Common myeloid progenitor, CD34-positive (primary cell): Measurements from ENCODE around the gene UMAD1.

Source experiments
- CTCF ChIA-PET: fragments of 350-600 bp; sonication (Branson Sonifier 250); formaldehyde crosslinking; loops from one replicate; lab custom pipeline; 2021; ENCODE audit warnings: antibody characterized with exemption; lab: Charles Lee
- POLR2A ChIA-PET: fragments of 350-600 bp; sonication (Branson Sonifier 250); formaldehyde crosslinking; loops from one replicate; lab custom pipeline; 2021; ENCODE audit warnings: antibody characterized with exemption; lab: Charles Lee
- DNase-seq, 3 donors: peaks; one replicate each; pipeline versions ENCODE4 v3.0.0 to v3.0.0-alpha.2; 2013
- H3K27ac ChIP-seq, 2 experiments: 1 replicate in 1 of 2; 2 replicates in 1 of 2; pipeline ENCODE4 v1.7.0; 2013; ENCODE audit warnings: inconsistent platforms in 2 of 2, low read length in 2 of 2, mild to moderate bottlenecking in 2 of 2, low read depth in 1 of 2, moderate library complexity in 1 of 2; ENCODE audit not compliant: severe bottlenecking in 2 of 2, insufficient read depth in 1 of 2, poor library complexity in 1 of 2
- H3K27me3 ChIP-seq, 5 experiments: replicated peaks in 2 of 5; 1 replicate in 3 of 5; 2 replicates in 2 of 5; pipeline versions ENCODE4 v1.6.1 to v1.7.0; 2013; ENCODE audit warnings: low read length in 4 of 5, mild to moderate bottlenecking in 2 of 5, moderate library complexity in 2 of 5, inconsistent platforms in 1 of 5; ENCODE audit not compliant: insufficient read depth in 5 of 5, control insufficient read depth in 4 of 5
- H3K36me3 ChIP-seq, 4 experiments: 1 replicate in 2 of 4; 2 replicates in 2 of 4; pipeline versions ENCODE4 v1.6.1 to v1.7.0; 2013; ENCODE audit warnings: low read length in 3 of 4, control low read depth in 1 of 4, mild to moderate bottlenecking in 1 of 4; ENCODE audit not compliant: control insufficient read depth in 4 of 4, insufficient read depth in 4 of 4
- H3K4me1 ChIP-seq, 4 experiments: 1 replicate in 3 of 4; 2 replicates in 1 of 4; pipeline versions ENCODE4 v1.6.1 to v1.7.1; 2013; ENCODE audit warnings: low read length in 3 of 4, mild to moderate bottlenecking in 3 of 4, control low read depth in 1 of 4, inconsistent platforms in 1 of 4, moderate library complexity in 1 of 4; ENCODE audit not compliant: control insufficient read depth in 4 of 4, insufficient read depth in 4 of 4; ENCODE audit errors: control extremely low read depth in 1 of 4
- H3K4me3 ChIP-seq, 7 experiments: 1 replicate in 4 of 7; 2 replicates in 3 of 7; pipeline versions ENCODE4 v1.5.1 to v1.7.0; 2013; ENCODE audit warnings: mild to moderate bottlenecking in 7 of 7, low read length in 6 of 7, moderate library complexity in 6 of 7, inconsistent platforms in 2 of 7, low read depth in 2 of 7, control low read depth in 1 of 7; ENCODE audit not compliant: insufficient read depth in 4 of 7, control insufficient read depth in 1 of 7; ENCODE audit errors: extremely low read depth in 1 of 7
- H3K9me3 ChIP-seq, 5 experiments: 1 replicate in 4 of 5; 2 replicates in 1 of 5; pipeline versions ENCODE4 v1.6.1 to v1.7.1; 2013; ENCODE audit warnings: low read length in 4 of 5, mild to moderate bottlenecking in 2 of 5, inconsistent platforms in 1 of 5, low read depth in 1 of 5, moderate library complexity in 1 of 5; ENCODE audit not compliant: control insufficient read depth in 4 of 5, insufficient read depth in 2 of 5; ENCODE audit errors: control extremely low read depth in 1 of 5
- WGBS: methylation state at CpG from one replicate; pipeline ENCODE4 v1.1.5; 2013; ENCODE audit not compliant: insufficient coverage; 5-methylcytosine and 5-hydroxymethylcytosine counted together

Gene UMAD1

GRCh38 chr7:7731732-7732131 is 91.2 kb downstream of the UMAD1 start:
- ChIA-PET POLR2A (interaction anchor here (0.7 kb wide), 1 partner anchor 8 kb away, joined by 7 read pairs; no protein-coding TSS in a partner anchor), CTCF (no interaction called here)
- Histone ChIP-seq H3K9me3 (no peaks in the 10 kb centered on the region), H3K27me3 (no peaks in the 10 kb centered on the region), H3K27ac (no peak overlapping the region), H3K4me3 (no peak overlapping the region), H3K4me1 (no peaks in the 10 kb centered on the region), H3K36me3 (no peaks in the 10 kb centered on the region)
- DNase-seq = no peak

GRCh38 chr7:7732621-7733281 is 92.2 kb downstream of the UMAD1 start:
- Histone ChIP-seq H3K4me3 (no peak overlapping the region), H3K36me3 (no peaks in the 10 kb centered on the region), H3K27ac (no peak overlapping the region), H3K4me1 (no peaks in the 10 kb centered on the region), H3K9me3 (no peaks in the 10 kb centered on the region), H3K27me3 (no peaks in the 10 kb centered on the region)
- DNase-seq = no peak
- 100% methylated on average over 2 of the region's 4 CpGs for WGBS
- CTCF ChIA-PET = no interaction called here
- POLR2A ChIA-PET = no interaction called here

GRCh38 chr7:7736671-7737070 is 96.1 kb downstream of the UMAD1 start:
- H3K36me3 ChIP-seq = no peaks in the 10 kb centered on the region
- DNase-seq = no peak
- H3K9me3 ChIP-seq = no peaks in the 10 kb centered on the region
- POLR2A ChIA-PET = no interaction called here
- WGBS = 100% methylated on average over 1 of the region's 2 CpGs
- no peak overlapping the region for H3K27ac ChIP-seq
- CTCF ChIA-PET = interaction anchor here (2.7 kb wide), 1 partner anchor 24 kb away, joined by 9 read pairs; no protein-coding TSS in a partner anchor
- H3K4me1 ChIP-seq = no peaks in the 10 kb centered on the region
- no peaks in the 10 kb centered on the region for H3K27me3 ChIP-seq
- H3K4me3 ChIP-seq = no peak overlapping the region

- ChIA-PET CTCF (interaction anchor here (2.7 kb wide), 1 partner anchor 23 kb away, joined by 9 read pairs; no protein-coding TSS in a partner anchor), POLR2A (no interaction called here)
- Histone ChIP-seq H3K9me3 (no peaks in the 10 kb centered on the region), H3K36me3 (no peaks in the 10 kb centered on the region), H3K27me3 (no peaks in the 10 kb centered on the region), H3K27ac (no peak overlapping the region), H3K4me3 (no peak overlapping the region), H3K4me1 (no peaks in the 10 kb centered on the region)
- DNase-seq = no peak
Observed at GRCh38 chr7:7737674-7738073, 97.1 kb downstream of the UMAD1 start.

- Histone ChIP-seq H3K4me1 (no peaks in the 10 kb centered on the region), H3K27ac (no peak overlapping the region), H3K9me3 (no peaks in the 10 kb centered on the region), H3K27me3 (no peaks in the 10 kb centered on the region), H3K4me3 (no peak overlapping the region), H3K36me3 (no peaks in the 10 kb centered on the region)
- CTCF ChIA-PET = interaction anchor here (1.1 to 2.7 kb wide), 2 partner anchors 10 to 23 kb away, joined by 3 to 9 read pairs; no protein-coding TSS in a partner anchor
- DNase-seq = no peak
- WGBS = no CpG with 5 or more reads among the region's 1 CpG
- POLR2A ChIA-PET = no interaction called here
Observed at GRCh38 chr7:7738177-7738576, 97.6 kb downstream of the UMAD1 start.

- Histone ChIP-seq H3K4me1 (no peaks in the 10 kb centered on the region), H3K9me3 (no peaks in the 10 kb centered on the region), H3K36me3 (no peaks in the 10 kb centered on the region), H3K4me3 (no peak overlapping the region), H3K27ac (no peak overlapping the region), H3K27me3 (no peaks in the 10 kb centered on the region)
- POLR2A ChIA-PET = no interaction called here
- no peak for DNase-seq
- WGBS = 96% methylated on average over 3 of the region's 3 CpGs
- CTCF ChIA-PET = interaction anchor here (1.1 kb wide), 1 partner anchor 10 kb away, joined by 3 read pairs; no protein-coding TSS in a partner anchor
Observed at GRCh38 chr7:7738622-7739021, 98.1 kb downstream of the UMAD1 start.

- POLR2A ChIA-PET = interaction anchor here (0.7 kb wide), 1 partner anchor 534 kb away, joined by 3 read pairs; no protein-coding TSS in a partner anchor
- WGBS = 100% methylated on average over 2 of the region's 4 CpGs
- Histone ChIP-seq H3K4me3 (no peak overlapping the region), H3K27me3 (no peaks in the 10 kb centered on the region), H3K36me3 (no peaks in the 10 kb centered on the region), H3K9me3 (no peaks in the 10 kb centered on the region), H3K4me1 (no peaks in the 10 kb centered on the region), H3K27ac (no peak overlapping the region)
- CTCF ChIA-PET = interaction anchor here (1.1 kb wide), 1 partner anchor 9 kb away, joined by 3 read pairs; no protein-coding TSS in a partner anchor
- no peak for DNase-seq
Observed at GRCh38 chr7:7739204-7740036, 98.9 kb downstream of the UMAD1 start.
